ENCODE results near the gene CA5A. TPM values are rescaled to one million over a fixed set of nuclear protein-coding genes. Genes with fewer than 3 reads are reported as not detected.

CA5A gene
- total RNA-seq, 1 donor from 2014 or later = not detected

DNA sequence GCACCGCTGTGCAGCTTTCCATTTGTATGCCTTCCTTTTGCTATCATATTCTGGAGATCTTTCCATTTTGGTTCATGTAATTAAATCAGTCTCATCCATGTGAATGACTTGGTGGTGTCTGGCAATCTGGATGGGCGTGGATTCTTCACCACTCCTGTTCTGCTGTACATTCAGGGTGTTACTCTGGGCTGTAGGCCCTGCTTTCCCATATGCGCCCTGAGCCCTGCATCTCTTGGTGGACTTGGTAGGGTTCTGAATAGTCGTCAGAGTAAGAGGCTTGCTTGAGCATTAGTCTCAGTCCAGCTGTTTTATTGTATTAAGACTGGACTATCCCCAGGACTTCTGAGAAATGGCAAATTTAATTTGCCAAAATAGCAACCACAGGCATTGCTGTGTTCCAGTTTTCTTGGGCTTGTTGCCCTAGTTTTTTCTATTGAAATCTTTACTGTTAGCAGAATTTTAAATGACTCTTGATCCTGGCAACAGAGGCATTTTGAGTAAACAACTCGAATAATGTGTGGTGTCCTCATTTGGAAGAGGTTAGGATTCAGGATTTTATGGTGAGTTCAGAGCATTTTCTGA is 29.8 kb upstream of the CA5A start:
- H3K27ac ChIP-seq = peak overlapping the region; percentile 89 to 91
- no peaks in the 10 kb centered on the region for H3K27me3 ChIP-seq
- DNase-seq (ENCODE audit: low spot score in 2 of 2) = no peak
- peaks cover 14 to 27% of the 10 kb centered on the region in 2 donors for H3K4me1 ChIP-seq
- H3K9me3 ChIP-seq = no peaks in the 10 kb centered on the region
- intact Hi-C loops (cut with DNase I) = no loop called here
- H3K4me3 ChIP-seq = peak overlapping the region; percentile 25 to 56
- no peaks in the 10 kb centered on the region for H3K36me3 ChIP-seq
- TF ChIP-seq, protein P1, sequence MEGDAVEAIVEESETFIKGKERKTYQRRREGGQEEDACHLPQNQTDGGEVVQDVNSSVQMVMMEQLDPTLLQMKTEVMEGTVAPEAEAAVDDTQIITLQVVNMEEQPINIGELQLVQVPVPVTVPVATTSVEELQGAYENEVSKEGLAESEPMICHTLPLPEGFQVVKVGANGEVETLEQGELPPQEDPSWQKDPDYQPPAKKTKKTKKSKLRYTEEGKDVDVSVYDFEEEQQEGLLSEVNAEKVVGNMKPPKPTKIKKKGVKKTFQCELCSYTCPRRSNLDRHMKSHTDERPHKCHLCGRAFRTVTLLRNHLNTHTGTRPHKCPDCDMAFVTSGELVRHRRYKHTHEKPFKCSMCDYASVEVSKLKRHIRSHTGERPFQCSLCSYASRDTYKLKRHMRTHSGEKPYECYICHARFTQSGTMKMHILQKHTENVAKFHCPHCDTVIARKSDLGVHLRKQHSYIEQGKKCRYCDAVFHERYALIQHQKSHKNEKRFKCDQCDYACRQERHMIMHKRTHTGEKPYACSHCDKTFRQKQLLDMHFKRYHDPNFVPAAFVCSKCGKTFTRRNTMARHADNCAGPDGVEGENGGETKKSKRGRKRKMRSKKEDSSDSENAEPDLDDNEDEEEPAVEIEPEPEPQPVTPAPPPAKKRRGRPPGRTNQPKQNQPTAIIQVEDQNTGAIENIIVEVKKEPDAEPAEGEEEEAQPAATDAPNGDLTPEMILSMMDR (IDR thresholded peaks at IDR 0.05) = no peak

- Histone ChIP-seq H3K27me3 (no peaks in the 10 kb centered on the region), H3K4me3 (no peak overlapping the region), H3K36me3 (no peaks in the 10 kb centered on the region), H3K9me3 (no peaks in the 10 kb centered on the region), H3K27ac (peak overlapping the region; percentile 89 to 91), H3K4me1 (peaks cover 14 to 27% of the 10 kb centered on the region in 2 donors)
- TF ChIP-seq, protein P1 (IDR thresholded peaks at IDR 0.05) = no peak
- DNase-seq (ENCODE audit: low spot score in 2 of 2) = no peak
- intact Hi-C loops (cut with DNase I) = no loop called here
Observed at GRCh38 chr16:87965417-87965816, 29.1 kb upstream of the CA5A start.

- Histone ChIP-seq H3K4me1 (peaks cover 14 to 27% of the 10 kb centered on the region in 2 donors), H3K27ac (peak overlapping the region; percentile 89 to 91), H3K27me3 (no peaks in the 10 kb centered on the region), H3K36me3 (no peaks in the 10 kb centered on the region), H3K4me3 (no peak overlapping the region), H3K9me3 (no peaks in the 10 kb centered on the region)
- TF ChIP-seq, protein P1 (IDR thresholded peaks at IDR 0.05) = no peak
- no peak for DNase-seq (ENCODE audit: low spot score in 2 of 2)
- intact Hi-C loops (cut with DNase I) = no loop called here
Observed at GRCh38 chr16:87964049-87964659, 27.8 kb upstream of the CA5A start.

GRCh38 chr16:87963400-87963799 is 27.1 kb upstream of the CA5A start:
- TF ChIP-seq, protein P1 (IDR thresholded peaks at IDR 0.05) = no peak
- no peak overlapping the region for H3K4me3 ChIP-seq
- no peaks in the 10 kb centered on the region for H3K9me3 ChIP-seq
- peaks cover 14 to 27% of the 10 kb centered on the region in 2 donors for H3K4me1 ChIP-seq
- no peak overlapping the region for H3K27ac ChIP-seq
- intact Hi-C loops (cut with DNase I) = no loop called here
- DNase-seq (ENCODE audit: low spot score in 2 of 2) = no peak
- H3K27me3 ChIP-seq = no peaks in the 10 kb centered on the region
- H3K36me3 ChIP-seq = no peaks in the 10 kb centered on the region

GRCh38 chr16:87961623-87962022 is 25.3 kb upstream of the CA5A start:
- peaks cover 11 to 15% of the 10 kb centered on the region in 2 donors for H3K4me1 ChIP-seq

More at GRCh38 chr16:87961623-87962022, 25.3 kb upstream of the CA5A start:
- Histone ChIP-seq H3K36me3 (no peaks in the 10 kb centered on the region), H3K27me3 (no peaks in the 10 kb centered on the region), H3K4me3 (no peak overlapping the region), H3K9me3 (no peaks in the 10 kb centered on the region), H3K27ac (no peak overlapping the region)
- TF ChIP-seq, protein P1 (IDR thresholded peaks at IDR 0.05) = no peak
- intact Hi-C loops (cut with DNase I) = no loop called here
- DNase-seq (ENCODE audit: low spot score in 2 of 2) = no peak
